NCI-H524 (cell line): ENCODE data around the gene SEMA3D.

Experiments
- DNase-seq, 2 experiments: peaks; one replicate each; lab custom pipeline; 2025; lab: John Stamatoyannopoulos, UW

SEMA3D gene

GRCh38 chr7:85078181-85078580, 108.7 kb downstream of the SEMA3D start:
- no peak for DNase-seq

GRCh38 chr7:85075864-85076263, 111.0 kb downstream of the SEMA3D start:
- DNase-seq, result no peak

GRCh38 chr7:85074992-85075391, 111.9 kb downstream of the SEMA3D start:
- no peak for DNase-seq

- no peak for DNase-seq
These were observed 112.8 kb downstream of the SEMA3D start for GRCh38 chr7:85074016-85074415.

- DNase-seq, result no peak
These were observed 115.8 kb downstream of the SEMA3D start for GRCh38 chr7:85070967-85071628.

- no peak for DNase-seq
These were observed 118.1 kb downstream of the SEMA3D start for GRCh38 chr7:85068799-85069198.

- no peak for DNase-seq
These were observed 119.5 kb downstream of the SEMA3D start for GRCh38 chr7:85067371-85067770.

- no peak for DNase-seq
These were observed 120.9 kb downstream of the SEMA3D start for GRCh38 chr7:85065888-85066485.

GRCh38 chr7:85065306-85065705, 121.5 kb downstream of the SEMA3D start:
- no peak for DNase-seq

- DNase-seq, result no peak
These were observed 124.2 kb downstream of the SEMA3D start for GRCh38 chr7:85062651-85063050.

GRCh38 chr7:85061456-85061855, 125.4 kb downstream of the SEMA3D start:
- DNase-seq, result peak in 1 of 2 experiments; percentile 42

- no peak for DNase-seq
These were observed 126.2 kb downstream of the SEMA3D start for GRCh38 chr7:85060696-85061095.

- DNase-seq, result no peak
These were observed 130.9 kb downstream of the SEMA3D start for GRCh38 chr7:85055906-85056305.

- no peak for DNase-seq
These were observed 131.7 kb downstream of the SEMA3D start for GRCh38 chr7:85055196-85055595.

GRCh38 chr7:85054306-85054705, 132.6 kb downstream of the SEMA3D start:
- no peak for DNase-seq

GRCh38 chr7:85052894-85053293, 134.0 kb downstream of the SEMA3D start:
- no peak for DNase-seq

GRCh38 chr7:85052056-85052737, 134.7 kb downstream of the SEMA3D start:
- no peak for DNase-seq

- DNase-seq, result peak in 1 of 2 experiments; percentile 28
These were observed 140.3 kb downstream of the SEMA3D start for GRCh38 chr7:85046534-85046933.

GRCh38 chr7:85041605-85042216, 145.1 kb downstream of the SEMA3D start:
- peak; percentile 20 to 70 for DNase-seq

- no peak for DNase-seq
These were observed 147.5 kb downstream of the SEMA3D start for GRCh38 chr7:85039196-85039923.

- no peak for DNase-seq
These were observed 148.4 kb downstream of the SEMA3D start for GRCh38 chr7:85038466-85038865.

- DNase-seq, result peak; percentile 9 to 70
These were observed 153.6 kb downstream of the SEMA3D start for GRCh38 chr7:85033263-85033662.
